ENCODE data around the gene UBTD2.
"Not testable (repeated sequence)": the region's sequence is repeated elsewhere in the genome, so short reads cannot be mapped to it uniquely, and the experiment has no call there.

Gene UBTD2

DNA sequence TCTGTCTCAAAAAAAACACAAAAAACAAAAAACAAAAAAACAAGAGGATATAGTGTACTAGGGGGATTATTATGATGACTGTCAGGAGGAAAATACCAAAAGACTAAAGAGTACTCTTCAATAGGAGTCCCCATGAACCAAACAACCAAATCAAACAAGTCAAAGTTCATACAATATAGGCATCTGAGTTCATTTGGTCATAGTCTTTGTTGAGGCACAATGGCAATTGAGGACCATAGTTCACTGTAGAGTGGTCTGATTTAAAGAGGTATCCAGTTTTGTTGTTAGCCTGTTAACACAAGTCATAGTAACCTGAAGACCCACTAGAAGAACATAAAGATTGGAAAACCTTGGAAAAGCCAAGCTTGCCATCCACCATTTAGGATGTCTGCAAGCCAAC, 11.3 kb upstream of the UBTD2 start:
- Histone ChIP-seq H3K4me2 (ENCODE audit: low read length) (no peak overlapping the region), H3K9ac (ENCODE audit: low read length) (no peak overlapping the region), H3K4me1 (ENCODE audit: low read length) (peaks cover 5% of the 10 kb centered on the region; the same call in 1 of the 2 replicates), H3K27ac (ENCODE audit: low read length) (no peak overlapping the region), H3K79me2 (ENCODE audit: low read length) (no peaks in the 10 kb centered on the region), H3K36me3 (replicated peaks; ENCODE audit: low read depth, low read length) (no peaks in the 10 kb centered on the region), H3K9me3 (ENCODE audit: insufficient read depth, low read length) (no peaks in the 10 kb centered on the region), H4K20me1 (ENCODE audit: insufficient read depth, low read length) (no peaks in the 10 kb centered on the region), H3K27me3 (ENCODE audit: low read depth, low read length) (peaks cover 6% of the 10 kb centered on the region), H2AFZ (ENCODE audit: low read depth, low read length) (no peak overlapping the region), H3K4me3 (ENCODE audit: low read length) (no peak overlapping the region)
- TF ChIP-seq, protein P1, sequence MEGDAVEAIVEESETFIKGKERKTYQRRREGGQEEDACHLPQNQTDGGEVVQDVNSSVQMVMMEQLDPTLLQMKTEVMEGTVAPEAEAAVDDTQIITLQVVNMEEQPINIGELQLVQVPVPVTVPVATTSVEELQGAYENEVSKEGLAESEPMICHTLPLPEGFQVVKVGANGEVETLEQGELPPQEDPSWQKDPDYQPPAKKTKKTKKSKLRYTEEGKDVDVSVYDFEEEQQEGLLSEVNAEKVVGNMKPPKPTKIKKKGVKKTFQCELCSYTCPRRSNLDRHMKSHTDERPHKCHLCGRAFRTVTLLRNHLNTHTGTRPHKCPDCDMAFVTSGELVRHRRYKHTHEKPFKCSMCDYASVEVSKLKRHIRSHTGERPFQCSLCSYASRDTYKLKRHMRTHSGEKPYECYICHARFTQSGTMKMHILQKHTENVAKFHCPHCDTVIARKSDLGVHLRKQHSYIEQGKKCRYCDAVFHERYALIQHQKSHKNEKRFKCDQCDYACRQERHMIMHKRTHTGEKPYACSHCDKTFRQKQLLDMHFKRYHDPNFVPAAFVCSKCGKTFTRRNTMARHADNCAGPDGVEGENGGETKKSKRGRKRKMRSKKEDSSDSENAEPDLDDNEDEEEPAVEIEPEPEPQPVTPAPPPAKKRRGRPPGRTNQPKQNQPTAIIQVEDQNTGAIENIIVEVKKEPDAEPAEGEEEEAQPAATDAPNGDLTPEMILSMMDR (IDR thresholded peaks at IDR 0.05; ENCODE audit: low read depth, low read length): no peak
- no peak for TF ChIP-seq EZH2phosphoT487 (IDR thresholded peaks at IDR 0.05; ENCODE audit: low read depth)

DNA sequence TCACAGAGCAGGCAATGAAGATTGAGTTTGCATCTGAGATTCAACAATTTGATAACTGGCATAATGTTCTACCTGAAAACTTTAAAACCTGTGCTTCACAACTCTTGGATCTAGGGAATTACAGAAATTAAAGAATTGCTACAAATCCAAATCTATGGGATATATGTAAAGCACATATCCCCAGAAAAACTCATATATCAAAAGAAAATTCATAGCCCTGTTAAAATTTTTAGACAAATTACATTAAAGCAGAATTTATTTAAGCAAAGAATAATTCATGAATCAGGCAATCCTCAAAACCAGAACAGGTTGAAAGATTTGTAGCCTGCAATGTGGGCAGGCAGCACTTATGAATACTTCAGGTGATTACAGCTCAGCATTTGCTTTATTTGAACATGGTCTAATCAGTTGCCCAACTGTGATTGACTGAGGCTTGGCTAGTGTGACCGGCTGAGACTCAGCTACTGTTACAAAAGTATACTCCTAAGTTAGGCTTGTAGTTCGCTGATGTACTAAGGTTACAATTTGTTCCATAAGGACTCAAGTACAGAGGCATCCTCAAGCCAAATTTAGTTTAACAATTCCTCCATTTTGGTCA, 10.3 kb upstream of the UBTD2 start:
- H3K79me2 ChIP-seq (ENCODE audit: low read length): no peaks in the 10 kb centered on the region
- no peak overlapping the region for H3K4me2 ChIP-seq (ENCODE audit: low read length)
- H3K4me1 ChIP-seq (ENCODE audit: low read length): peaks cover 5% of the 10 kb centered on the region; the same call in 1 of the 2 replicates
- H4K20me1 ChIP-seq (ENCODE audit: insufficient read depth, low read length): no peaks in the 10 kb centered on the region
- peaks cover 6% of the 10 kb centered on the region for H3K27me3 ChIP-seq (ENCODE audit: low read depth, low read length)
- no peak overlapping the region for H3K27ac ChIP-seq (ENCODE audit: low read length)
- no peak overlapping the region for H3K4me3 ChIP-seq (ENCODE audit: low read length)
- no peak overlapping the region for H3K9ac ChIP-seq (ENCODE audit: low read length)
- no peaks in the 10 kb centered on the region for H3K36me3 ChIP-seq (replicated peaks; ENCODE audit: low read depth, low read length)
- H3K9me3 ChIP-seq (ENCODE audit: insufficient read depth, low read length): no peaks in the 10 kb centered on the region
- H2AFZ ChIP-seq (ENCODE audit: low read depth, low read length): no peak overlapping the region
- TF ChIP-seq, protein P1 (IDR thresholded peaks at IDR 0.05; ENCODE audit: low read depth, low read length): no peak
- TF ChIP-seq EZH2phosphoT487 (IDR thresholded peaks at IDR 0.05; ENCODE audit: low read depth): no peak

DNA sequence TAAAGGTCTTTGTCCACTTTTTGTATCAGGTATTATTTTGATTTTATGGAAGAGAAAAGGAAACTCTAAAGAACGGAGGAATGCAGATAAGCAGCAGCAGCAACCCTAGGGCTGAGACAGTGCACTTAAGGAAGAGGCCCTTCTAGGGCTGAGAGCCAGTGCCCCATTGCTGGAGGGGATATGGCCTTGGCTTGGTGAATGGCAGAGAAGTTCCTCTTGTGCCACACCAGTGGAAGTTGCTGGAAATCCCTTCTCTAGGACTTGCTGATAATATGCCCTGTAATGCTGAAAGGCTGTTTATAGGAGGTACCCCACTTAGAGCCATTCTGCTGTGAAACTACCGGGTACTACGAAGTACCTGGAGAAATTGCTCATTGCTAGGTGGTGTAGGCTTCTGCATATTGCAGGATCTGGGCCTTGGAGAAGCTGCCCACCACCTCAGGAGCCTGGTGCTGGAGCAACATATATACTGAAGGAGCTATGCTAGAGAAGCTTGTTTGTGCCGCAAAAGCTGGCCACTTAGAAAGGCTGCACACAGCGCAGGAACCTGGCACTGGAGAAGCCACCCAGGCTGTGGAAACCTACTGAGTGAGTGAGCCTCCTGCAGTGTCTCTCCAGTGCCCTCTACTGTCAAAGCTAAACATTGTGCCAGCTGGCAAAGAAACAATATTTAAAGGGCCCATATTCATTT, 9.6 kb upstream of the UBTD2 start:
- Histone ChIP-seq H3K4me1 (ENCODE audit: low read length) (peaks cover 5% of the 10 kb centered on the region; the same call in 1 of the 2 replicates), H3K9ac (ENCODE audit: low read length) (no peak overlapping the region), H2AFZ (ENCODE audit: low read depth, low read length) (peak overlapping the region; percentile 7; the same call in 1 of the 2 replicates), H3K4me3 (ENCODE audit: low read length) (peak overlapping the region; percentile 25), H3K36me3 (replicated peaks; ENCODE audit: low read depth, low read length) (no peaks in the 10 kb centered on the region), H4K20me1 (ENCODE audit: insufficient read depth, low read length) (no peaks in the 10 kb centered on the region), H3K79me2 (ENCODE audit: low read length) (no peaks in the 10 kb centered on the region), H3K27ac (ENCODE audit: low read length) (no peak overlapping the region), H3K9me3 (ENCODE audit: insufficient read depth, low read length) (no peaks in the 10 kb centered on the region), H3K27me3 (ENCODE audit: low read depth, low read length) (peaks cover 6% of the 10 kb centered on the region), H3K4me2 (ENCODE audit: low read length) (peak overlapping the region; percentile 51)
- TF ChIP-seq, protein P1 (IDR thresholded peaks at IDR 0.05; ENCODE audit: low read depth, low read length): peak; percentile 87
- no peak for TF ChIP-seq EZH2phosphoT487 (IDR thresholded peaks at IDR 0.05; ENCODE audit: low read depth)

DNA sequence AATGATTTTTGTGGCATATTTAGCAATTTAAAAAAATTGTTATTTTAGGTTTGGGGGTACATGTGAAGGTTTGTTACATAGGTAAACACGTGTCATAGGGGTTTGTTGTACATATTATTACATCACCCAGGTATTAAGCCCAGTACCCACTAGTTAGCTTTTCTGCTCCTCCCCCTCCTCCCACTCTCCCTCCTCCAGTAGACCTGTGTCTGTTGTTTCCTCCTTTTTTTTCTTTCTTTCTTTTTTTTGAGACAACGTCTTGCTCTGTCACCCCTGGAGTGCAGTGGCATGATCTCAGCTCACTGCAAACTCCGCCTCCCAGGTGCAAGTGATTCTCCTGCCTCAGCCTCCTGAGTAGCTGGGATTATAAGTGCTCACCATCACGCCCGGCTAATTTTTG, 8.3 kb upstream of the UBTD2 start:
- H3K36me3 ChIP-seq (replicated peaks; ENCODE audit: low read depth, low read length); H3K27ac ChIP-seq (ENCODE audit: low read length); H4K20me1 ChIP-seq (ENCODE audit: insufficient read depth, low read length); H3K4me2 ChIP-seq (ENCODE audit: low read length); H3K27me3 ChIP-seq (ENCODE audit: low read depth, low read length); H2AFZ ChIP-seq (ENCODE audit: low read depth, low read length); H3K4me3 ChIP-seq (ENCODE audit: low read length); H3K79me2 ChIP-seq (ENCODE audit: low read length); H3K4me1 ChIP-seq (ENCODE audit: low read length); H3K9me3 ChIP-seq (ENCODE audit: insufficient read depth, low read length); H3K9ac ChIP-seq (ENCODE audit: low read length): not testable (repeated sequence)
